ENCODE measurements around the gene PAPOLB.

DNA sequence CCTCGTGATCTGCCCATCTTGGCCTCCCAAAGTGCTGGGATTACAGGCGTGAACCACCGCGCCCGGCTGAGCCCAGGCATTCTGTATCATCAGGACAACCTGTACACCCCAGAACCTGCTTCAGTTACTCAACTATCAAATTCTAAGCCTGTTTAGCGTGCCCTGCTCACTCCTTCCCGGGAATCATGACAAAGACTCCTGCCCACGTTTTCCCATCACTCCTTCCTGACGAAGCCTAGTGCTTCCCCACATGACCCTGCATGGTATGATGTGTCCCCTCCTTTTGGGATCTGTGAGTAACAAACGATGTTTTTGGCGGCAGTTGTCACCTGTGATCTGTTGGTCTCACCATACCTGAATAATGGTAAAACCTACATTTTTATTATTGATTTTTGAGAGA, 33.9 kb upstream of the PAPOLB start:
- TF ChIP-seq, protein P1, sequence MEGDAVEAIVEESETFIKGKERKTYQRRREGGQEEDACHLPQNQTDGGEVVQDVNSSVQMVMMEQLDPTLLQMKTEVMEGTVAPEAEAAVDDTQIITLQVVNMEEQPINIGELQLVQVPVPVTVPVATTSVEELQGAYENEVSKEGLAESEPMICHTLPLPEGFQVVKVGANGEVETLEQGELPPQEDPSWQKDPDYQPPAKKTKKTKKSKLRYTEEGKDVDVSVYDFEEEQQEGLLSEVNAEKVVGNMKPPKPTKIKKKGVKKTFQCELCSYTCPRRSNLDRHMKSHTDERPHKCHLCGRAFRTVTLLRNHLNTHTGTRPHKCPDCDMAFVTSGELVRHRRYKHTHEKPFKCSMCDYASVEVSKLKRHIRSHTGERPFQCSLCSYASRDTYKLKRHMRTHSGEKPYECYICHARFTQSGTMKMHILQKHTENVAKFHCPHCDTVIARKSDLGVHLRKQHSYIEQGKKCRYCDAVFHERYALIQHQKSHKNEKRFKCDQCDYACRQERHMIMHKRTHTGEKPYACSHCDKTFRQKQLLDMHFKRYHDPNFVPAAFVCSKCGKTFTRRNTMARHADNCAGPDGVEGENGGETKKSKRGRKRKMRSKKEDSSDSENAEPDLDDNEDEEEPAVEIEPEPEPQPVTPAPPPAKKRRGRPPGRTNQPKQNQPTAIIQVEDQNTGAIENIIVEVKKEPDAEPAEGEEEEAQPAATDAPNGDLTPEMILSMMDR (IDR thresholded peaks at IDR 0.05 in 4 of 5, conservative IDR thresholded peaks at IDR 0.05 in 1 of 5) = no peak
- no peak for TF ChIP-seq POLR2A (IDR thresholded peaks at IDR 0.05)
